ENCODE measurements around the gene PAPSS2.

PAPSS2 gene

GRCh38 chr10:87753995-87754866 lies 94.6 kb downstream of the PAPSS2 start:
- DNase-seq, result no peak

DNA sequence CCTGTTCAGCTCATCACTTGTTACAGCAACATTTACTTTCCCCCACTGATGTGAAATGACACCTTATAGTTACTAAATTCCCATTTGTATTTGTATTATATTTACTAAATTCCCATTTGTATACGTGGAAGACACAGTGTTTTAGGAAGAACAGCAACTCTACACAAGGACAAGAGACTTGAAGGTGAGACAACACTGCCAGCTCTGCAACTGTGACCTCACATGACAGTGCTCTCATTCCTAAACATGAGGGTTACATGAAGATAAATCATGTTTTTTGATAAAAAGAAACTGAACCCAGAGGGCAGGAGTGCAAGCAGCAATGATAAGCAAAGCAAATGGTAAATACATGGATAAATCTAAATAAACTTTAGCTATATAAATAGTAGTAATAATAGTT lies 98.0 kb downstream of the PAPSS2 start:
- DNase-seq, result no peak

GRCh38 chr10:87759551-87759950 lies 99.9 kb downstream of the PAPSS2 start:
- DNase-seq, result no peak

- no peak for DNase-seq
Measured at GRCh38 chr10:87760195-87760905, 100.7 kb downstream of the PAPSS2 start.

- no peak for DNase-seq
Measured at GRCh38 chr10:87761153-87761552, 101.5 kb downstream of the PAPSS2 start.

DNA sequence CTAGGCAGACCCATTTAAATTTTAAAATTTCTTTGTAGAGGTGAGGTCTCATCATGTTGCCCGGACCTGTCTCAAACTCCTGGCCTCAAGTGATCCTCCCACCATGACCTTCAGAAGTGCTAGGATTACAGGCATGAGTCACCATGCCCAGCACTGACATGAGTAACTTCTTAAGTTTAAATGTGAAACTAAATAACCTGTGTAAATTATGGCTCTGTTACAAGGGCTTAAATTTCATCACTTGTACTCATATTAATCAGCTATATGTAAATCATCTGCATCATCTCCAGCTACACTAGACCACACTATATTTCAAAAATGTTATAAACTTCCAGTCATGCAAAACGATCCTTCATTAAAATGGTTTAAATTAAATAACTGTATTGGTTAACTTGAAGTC lies 102.2 kb downstream of the PAPSS2 start:
- peak; percentile 51 for DNase-seq

- no peak for DNase-seq
Measured at GRCh38 chr10:87763086-87763861, 103.6 kb downstream of the PAPSS2 start.

- no peak for DNase-seq
Measured at GRCh38 chr10:87764072-87764934, 104.6 kb downstream of the PAPSS2 start.

GRCh38 chr10:87765666-87766376 lies 106.1 kb downstream of the PAPSS2 start:
- DNase-seq, result no peak

DNA sequence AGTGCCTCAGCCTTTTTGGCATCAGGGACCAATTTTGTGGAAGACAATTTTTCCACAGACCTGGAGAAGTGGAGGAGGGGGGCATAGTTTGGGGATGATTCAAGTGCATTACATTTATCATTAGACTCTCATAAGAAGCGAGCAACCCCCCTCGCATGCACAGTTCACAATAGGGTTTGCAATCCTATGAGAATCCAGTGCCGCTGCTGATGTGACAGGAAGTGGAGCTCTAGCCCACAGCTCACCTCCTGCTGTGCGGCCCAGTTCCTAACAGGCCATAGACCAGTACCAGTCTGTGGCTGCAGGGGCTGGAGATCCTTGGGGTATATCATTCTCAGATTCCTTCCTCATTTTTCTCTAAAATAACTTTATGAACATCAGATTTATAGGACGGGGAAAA lies 107.6 kb downstream of the PAPSS2 start:
- DNase-seq, result no peak

- no peak for DNase-seq
Measured at GRCh38 chr10:87771871-87772500, 112.3 kb downstream of the PAPSS2 start.

DNA sequence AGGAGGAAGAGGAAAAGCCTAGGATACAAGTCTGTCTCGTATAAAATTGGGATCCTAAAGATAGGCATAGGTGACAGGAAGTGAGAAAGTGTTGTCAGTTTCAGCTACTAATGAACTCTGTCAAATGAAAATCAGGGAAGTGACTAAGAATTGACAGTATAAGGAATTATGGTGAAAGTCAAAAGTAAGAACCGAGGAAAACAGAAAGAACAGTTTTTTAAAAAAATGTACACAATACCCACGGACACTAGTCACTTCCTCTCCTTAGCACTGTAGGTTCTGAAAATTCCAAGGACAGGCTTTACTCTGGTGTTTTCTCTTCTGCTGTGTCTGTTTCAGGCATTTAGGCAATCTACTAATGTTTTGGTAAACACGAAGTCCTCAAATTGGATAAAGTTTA lies 116.1 kb downstream of the PAPSS2 start:
- DNase-seq, result no peak

DNA sequence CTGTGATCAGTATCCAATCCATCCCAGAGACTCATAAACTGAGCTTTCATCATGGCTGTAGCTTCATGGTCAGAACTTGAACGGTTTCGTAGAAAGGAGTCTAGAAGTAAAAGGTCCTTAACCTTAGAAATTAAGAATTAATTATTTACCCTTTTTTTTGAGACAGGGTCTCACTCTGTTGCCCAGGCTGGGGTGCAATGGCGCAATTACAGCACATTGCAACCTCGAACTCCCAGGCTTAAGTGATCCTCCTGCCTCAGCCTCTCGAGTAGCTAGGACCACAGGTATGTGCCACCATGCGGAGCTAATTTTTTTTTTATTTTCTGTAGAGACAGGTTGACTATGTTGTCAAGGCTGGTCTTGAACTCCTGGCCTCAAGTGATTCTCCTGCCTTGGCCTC lies 116.7 kb downstream of the PAPSS2 start:
- no peak for DNase-seq

DNA sequence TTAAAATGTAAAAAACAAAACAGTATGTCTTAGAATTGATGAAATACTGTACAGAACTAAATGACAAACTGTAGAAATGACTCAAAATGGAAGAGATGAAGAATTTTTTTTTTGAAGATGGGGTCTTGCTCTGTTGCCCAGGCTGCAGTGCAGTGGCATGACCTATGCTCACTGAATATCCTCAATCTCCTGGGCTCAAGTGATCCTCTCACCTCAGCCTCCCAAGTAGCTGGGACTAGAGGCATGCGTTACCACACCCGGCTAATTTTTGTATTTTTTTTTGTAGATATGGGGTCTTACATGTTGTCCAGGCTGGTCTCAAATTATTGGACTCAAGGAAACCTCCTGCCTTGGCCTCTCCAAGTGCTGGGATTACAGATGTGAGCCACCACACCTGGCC lies 121.9 kb downstream of the PAPSS2 start:
- DNase-seq, result no peak

- DNase-seq, result no peak
Measured at GRCh38 chr10:87782721-87783120, 123.0 kb downstream of the PAPSS2 start.

GRCh38 chr10:87786421-87786820 lies 126.7 kb downstream of the PAPSS2 start:
- DNase-seq, result no peak

GRCh38 chr10:87790185-87790584 lies 130.5 kb downstream of the PAPSS2 start:
- DNase-seq, result no peak

DNA sequence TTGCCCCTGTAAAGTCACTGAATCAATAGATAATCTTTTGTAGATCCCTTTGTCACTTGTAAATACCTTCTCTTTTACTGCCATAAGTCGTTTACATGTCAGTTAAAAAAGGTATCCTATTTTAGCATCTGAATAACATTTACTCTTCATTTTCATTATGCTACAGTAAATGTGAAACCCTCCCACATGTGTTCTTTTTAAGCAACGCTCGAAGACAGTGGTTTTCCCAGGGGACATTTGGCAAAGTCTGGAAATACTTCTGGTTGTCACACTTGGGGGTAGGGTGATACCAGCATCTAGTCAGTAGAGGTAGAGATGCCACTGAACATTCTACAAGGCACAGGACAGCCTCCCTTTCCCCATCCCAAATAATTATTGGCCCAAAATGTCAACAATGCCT lies 134.6 kb downstream of the PAPSS2 start:
- no peak for DNase-seq
